Sigmoid colon (tissue), 7 donors: ENCODE measurements around the gene ZC3HAV1. TPM values are rescaled to one million over a fixed set of nuclear protein-coding genes. Genes with fewer than 3 reads are reported as not detected.

Experiments
- DNase-seq: peaks from one replicate; pipeline ENCODE4 v3.0.0-alpha.2; 2019
- H3K27ac ChIP-seq, 4 donors: fragments of 200-600 bp; sonication (generic); one replicate each; pipeline ENCODE4 v1.5.1; 2016 to 2019; ENCODE audit warnings: mild to moderate bottlenecking in 1 of 4
- H3K27me3 ChIP-seq, 3 donors: fragments of 200-600 bp; sonication (generic); one replicate each; pipeline ENCODE4 v1.5.1; 2019; ENCODE audit warnings: mild to moderate bottlenecking in 1 of 3
- H3K36me3 ChIP-seq, 4 donors: fragments of 200-600 bp; sonication (generic); one replicate each; pipeline ENCODE4 v1.5.1; 2016 to 2019
- H3K4me1 ChIP-seq, 4 donors: fragments of 200-600 bp; sonication (generic); one replicate each; pipeline ENCODE4 v1.5.1; 2017 to 2019
- H3K4me3 ChIP-seq, 4 donors: fragments of 200-600 bp; sonication (generic); one replicate each; pipeline ENCODE4 v1.5.1; 2017 to 2019; ENCODE audit warnings: mild to moderate bottlenecking in 2 of 4, moderate library complexity in 1 of 4
- H3K9me3 ChIP-seq, 4 donors: fragments of 200-600 bp in 3 of 4; sonication (generic) in 3 of 4; one replicate each; pipeline versions ENCODE4 v1.5.1 to v1.6.1; 2013 to 2019
- EP300 ChIP-seq, 4 donors: sonication (generic); formaldehyde crosslinking; IDR thresholded peaks; one replicate each; pipeline ENCODE4 v1.6.1; 2017; ENCODE audit warnings: antibody characterized with exemption in 4 of 4
- POLR2A ChIP-seq, 2 donors: fragments of 450-650 bp; IDR thresholded peaks; one replicate each; pipeline ENCODE4 v1.6.1; 2016; ENCODE audit warnings: antibody characterized with exemption in 2 of 2, mild to moderate bottlenecking in 2 of 2, moderate library complexity in 2 of 2
- POLR2AphosphoS5 ChIP-seq, 4 donors: sonication (generic); formaldehyde crosslinking; IDR thresholded peaks; one replicate each; pipeline ENCODE4 v1.6.1; 2017; ENCODE audit warnings: antibody characterized with exemption in 4 of 4
- WGBS, 2 donors: extraction: QIAGEN DNeasy Blood & Tissue Kit; methylation state at CpG; one replicate each; pipeline ENCODE4 v1.1.7; 2013; 5-methylcytosine and 5-hydroxymethylcytosine counted together
- intact Hi-C: fragments of 100-400 bp; cut with DNase I; formaldehyde crosslinking; loops from one replicate; pipeline ENCODE4 v1.15.1; 2023
- polyA plus RNA-seq, 3 donors: library from polyadenylated mRNA; stranded (reverse); fragments of 200-250 nt; gene quantifications; one replicate each; pipeline ENCODE4 v1.2.3, GENCODE V29; 2013
- total RNA-seq, 4 donors: library from RNA; depleted of rRNA; stranded (reverse); fragments of >200 nt; gene quantifications; one replicate each; pipeline ENCODE4 v1.1.0, GENCODE V29; 2016
- TF ChIP-seq, protein P1 (sequence below), 4 experiments: fragments of 450-650 bp in 3 of 4; fragments of 200-600 bp in 1 of 4; IDR thresholded peaks; one replicate each; pipeline ENCODE4 v1.5.1; 2016 to 2019; ENCODE audit warnings: antibody characterized with exemption in 4 of 4, mild to moderate bottlenecking in 3 of 4, moderate library complexity in 2 of 4
- donor health status: healthy with polysubstance abuse.
- donor health status: Bipolar disorder and iron deficiency.
- donor health status: healthy.

The ZC3HAV1 gene
- total and polyA plus RNA-seq, 7 donors, result 4.2 to 29.1 (median 23.4) TPM

DNA sequence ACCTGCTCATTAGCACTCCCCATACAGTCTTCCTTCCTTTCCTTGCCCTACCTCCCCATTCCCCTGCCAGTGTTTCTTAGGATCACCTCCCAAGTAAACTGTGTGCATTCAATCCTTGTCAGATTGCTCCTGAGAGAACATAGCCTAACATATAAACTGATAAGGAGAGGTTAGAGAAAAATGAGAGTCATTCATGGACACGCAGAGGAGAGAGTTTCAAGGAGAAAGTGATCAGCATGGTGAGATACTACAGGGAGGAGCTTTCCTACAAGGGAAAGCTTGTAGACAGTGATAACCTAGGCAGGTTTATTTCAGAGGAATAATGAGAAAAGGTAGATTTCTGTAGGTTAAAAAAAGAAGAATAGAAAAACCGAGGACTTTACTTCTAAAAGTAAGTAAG is 70.8 kb downstream of the ZC3HAV1 start:
- H3K9me3 ChIP-seq, result no peaks in the 10 kb centered on the region
- H3K4me1 ChIP-seq, result peaks cover 0 to 20% (median 13%) of the 10 kb centered on the region in 4 donors
- intact Hi-C loops, result no loop called here
- no peak for TF ChIP-seq POLR2AphosphoS5 (IDR thresholded peaks at IDR 0.05)
- TF ChIP-seq POLR2A (IDR thresholded peaks at IDR 0.05), result no peak
- TF ChIP-seq, protein P1, sequence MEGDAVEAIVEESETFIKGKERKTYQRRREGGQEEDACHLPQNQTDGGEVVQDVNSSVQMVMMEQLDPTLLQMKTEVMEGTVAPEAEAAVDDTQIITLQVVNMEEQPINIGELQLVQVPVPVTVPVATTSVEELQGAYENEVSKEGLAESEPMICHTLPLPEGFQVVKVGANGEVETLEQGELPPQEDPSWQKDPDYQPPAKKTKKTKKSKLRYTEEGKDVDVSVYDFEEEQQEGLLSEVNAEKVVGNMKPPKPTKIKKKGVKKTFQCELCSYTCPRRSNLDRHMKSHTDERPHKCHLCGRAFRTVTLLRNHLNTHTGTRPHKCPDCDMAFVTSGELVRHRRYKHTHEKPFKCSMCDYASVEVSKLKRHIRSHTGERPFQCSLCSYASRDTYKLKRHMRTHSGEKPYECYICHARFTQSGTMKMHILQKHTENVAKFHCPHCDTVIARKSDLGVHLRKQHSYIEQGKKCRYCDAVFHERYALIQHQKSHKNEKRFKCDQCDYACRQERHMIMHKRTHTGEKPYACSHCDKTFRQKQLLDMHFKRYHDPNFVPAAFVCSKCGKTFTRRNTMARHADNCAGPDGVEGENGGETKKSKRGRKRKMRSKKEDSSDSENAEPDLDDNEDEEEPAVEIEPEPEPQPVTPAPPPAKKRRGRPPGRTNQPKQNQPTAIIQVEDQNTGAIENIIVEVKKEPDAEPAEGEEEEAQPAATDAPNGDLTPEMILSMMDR (IDR thresholded peaks at IDR 0.05), result no peak
- TF ChIP-seq EP300 (IDR thresholded peaks at IDR 0.05), result no peak
- H3K36me3 ChIP-seq, result peaks cover 0 to 3% (median 0%) of the 10 kb centered on the region in 4 donors
- 65 to 87% methylated on average over 2 of the region's 2 CpGs for WGBS, 2 donors
- no peak for DNase-seq
- H3K4me3 ChIP-seq, result no peak overlapping the region
- no peak overlapping the region for H3K27ac ChIP-seq
- H3K27me3 ChIP-seq, result no peaks in the 10 kb centered on the region

DNA sequence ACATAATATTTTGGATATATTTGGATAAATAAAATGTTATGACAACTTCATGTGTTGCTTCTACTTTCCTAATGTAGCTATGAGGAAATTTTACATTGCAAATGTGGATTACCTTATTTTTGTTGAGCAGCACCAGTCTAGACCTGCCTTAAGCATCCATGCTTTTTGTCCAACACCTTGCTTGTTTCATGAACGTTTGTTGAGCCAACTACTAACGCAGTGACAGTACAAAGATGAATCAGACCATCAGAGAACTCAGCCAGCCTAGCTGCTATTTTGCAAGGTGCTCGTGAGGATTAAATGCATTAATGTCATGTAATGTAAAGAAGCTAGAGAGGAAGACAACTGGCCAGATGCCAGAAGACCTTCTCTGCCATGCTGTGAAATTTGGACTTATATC is 72.6 kb downstream of the ZC3HAV1 start:
- H3K9me3 ChIP-seq, result no peaks in the 10 kb centered on the region

DNA sequence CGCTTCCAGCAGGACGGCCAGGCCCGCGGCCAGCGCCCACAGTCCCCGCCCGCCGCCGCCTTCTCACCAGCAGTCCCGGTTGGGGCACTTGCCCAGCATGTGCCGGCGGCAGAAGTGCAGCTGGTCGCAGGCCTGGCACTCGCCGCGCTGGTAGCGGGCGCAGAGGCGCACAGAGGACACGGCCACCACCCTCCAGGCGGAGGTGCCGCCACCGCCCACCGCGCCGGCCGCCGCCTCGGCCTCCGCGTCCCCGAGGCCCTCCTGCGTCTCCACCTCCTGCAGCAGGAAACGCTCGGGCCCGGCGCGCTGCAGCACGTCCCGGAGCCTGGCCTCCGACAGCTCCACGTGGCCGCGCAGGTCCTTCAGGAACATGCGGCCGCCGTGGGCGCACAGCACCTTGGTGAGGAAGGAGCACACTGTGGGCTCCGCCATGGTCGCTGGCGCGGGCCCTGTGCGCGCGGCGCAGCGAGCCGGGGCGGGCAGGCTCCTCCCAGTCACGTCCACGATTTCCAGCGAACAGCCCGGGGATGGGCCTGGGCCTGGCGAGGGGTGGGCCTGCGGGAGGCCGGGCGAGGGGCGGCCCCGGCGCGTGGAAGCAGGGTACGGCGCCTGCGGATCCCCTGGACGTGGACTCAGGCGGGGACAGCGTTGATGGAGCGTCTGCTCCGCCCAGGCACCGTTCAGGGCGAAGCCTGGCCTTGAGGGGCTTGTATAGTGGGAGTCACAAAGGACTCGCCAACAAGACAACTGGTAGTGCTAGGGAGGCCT is 73.8 kb downstream of the ZC3HAV1 start, which contains the start of gene ZC3HAV1L:
TSS of gene ZC3HAV1L (minus strand) at position 457 of the 768 bp plus-strand sequence. CDS start at position 432, 25 bp downstream.
- 2% methylated on average over 82 of the region's 82 CpGs for WGBS, 2 donors
- intact Hi-C loops, result no loop called here
- TF ChIP-seq EP300 (IDR thresholded peaks at IDR 0.05) (no peak), POLR2AphosphoS5 (IDR thresholded peaks at IDR 0.05) (peak in 2 of 4 donors; percentile 22 to 58)
- peak within 1 kb of the TSS; percentile 70 to 93 (median 92) for H3K4me3 ChIP-seq
- peak within 1 kb of the TSS; percentile 74 to 79 (median 76) for H3K27ac ChIP-seq
- H3K4me1 ChIP-seq, result peaks cover 0 to 21% (median 13%) of the 10 kb centered on the region in 4 donors
- no peaks in the 10 kb centered on the region for H3K27me3 ChIP-seq
- peaks cover 0 to 28% (median 0%) of the 10 kb centered on the region in 4 donors for H3K36me3 ChIP-seq
- peak; percentile 77 for DNase-seq
- no peaks in the 10 kb centered on the region for H3K9me3 ChIP-seq

More for the DNA sequence above, 72.6 kb downstream of the ZC3HAV1 start:
- WGBS, 2 donors, result 80 to 88% methylated on average over 3 of the region's 3 CpGs
- Histone ChIP-seq H3K27me3 (no peaks in the 10 kb centered on the region), H3K36me3 (peaks cover 0 to 17% (median 0%) of the 10 kb centered on the region in 4 donors), H3K4me3 (no peak overlapping the region), H3K27ac (no peak overlapping the region), H3K4me1 (peaks cover 0 to 21% (median 13%) of the 10 kb centered on the region in 4 donors)
- intact Hi-C loops, result no loop called here
- DNase-seq, result no peak
- no peak for TF ChIP-seq POLR2AphosphoS5 (IDR thresholded peaks at IDR 0.05)
- TF ChIP-seq, protein P1 (IDR thresholded peaks at IDR 0.05), result no peak
- no peak for TF ChIP-seq POLR2A (IDR thresholded peaks at IDR 0.05)
- TF ChIP-seq EP300 (IDR thresholded peaks at IDR 0.05), result no peak

DNA sequence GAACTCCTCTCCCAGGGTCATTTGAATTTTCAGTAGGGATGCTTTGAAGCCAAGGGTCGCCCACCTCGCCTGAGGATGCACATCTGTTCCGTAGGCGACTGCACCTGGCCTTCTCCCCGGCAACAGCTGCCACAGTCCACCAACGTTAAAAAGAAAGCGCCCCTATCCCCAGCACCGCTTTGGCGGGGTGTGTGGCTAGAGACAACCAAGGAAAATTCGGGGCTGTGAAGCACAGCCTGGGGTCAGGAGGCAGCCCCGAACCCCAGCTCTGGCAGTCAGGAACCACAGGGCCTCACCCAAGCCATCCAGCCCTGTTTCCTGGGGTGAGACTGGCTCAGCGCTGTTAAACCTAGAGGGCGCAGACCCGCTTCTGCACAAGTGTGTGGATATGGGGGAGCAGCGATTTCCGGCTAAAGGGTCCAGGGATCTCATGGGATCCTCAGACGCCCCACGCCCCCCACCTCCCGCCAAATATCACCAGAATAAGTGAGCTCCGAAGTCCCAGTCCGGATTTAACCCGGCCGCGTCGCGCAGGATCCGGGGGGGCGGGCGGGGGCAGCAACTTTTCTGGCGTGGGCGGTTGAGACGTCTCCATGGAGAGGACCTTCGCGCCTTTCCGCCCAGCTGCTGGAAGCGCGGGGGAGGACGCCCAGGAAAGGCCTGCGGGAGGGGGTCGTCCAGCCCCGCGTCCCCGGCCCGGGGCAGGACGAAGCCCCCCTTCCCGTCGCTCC is 74.5 kb downstream of the ZC3HAV1 start:
- Histone ChIP-seq H3K4me3 (peak overlapping the region; percentile 70 to 93 (median 92)), H3K27ac (peak overlapping the region; percentile 74 to 79 (median 76)), H3K4me1 (peaks cover 0 to 21% (median 13%) of the 10 kb centered on the region in 4 donors), H3K9me3 (no peaks in the 10 kb centered on the region), H3K36me3 (peaks cover 0 to 33% (median 0%) of the 10 kb centered on the region in 4 donors), H3K27me3 (no peaks in the 10 kb centered on the region)
- WGBS, 2 donors, result 8 to 9% methylated on average over 47 of the region's 47 CpGs
- TF ChIP-seq EP300 (IDR thresholded peaks at IDR 0.05) (no peak), POLR2AphosphoS5 (IDR thresholded peaks at IDR 0.05) (no peak), POLR2A (IDR thresholded peaks at IDR 0.05) (no peak)
- TF ChIP-seq, protein P1 (IDR thresholded peaks at IDR 0.05), result no peak
- DNase-seq, result peak; percentile 64
- intact Hi-C loops, result no loop called here

DNA sequence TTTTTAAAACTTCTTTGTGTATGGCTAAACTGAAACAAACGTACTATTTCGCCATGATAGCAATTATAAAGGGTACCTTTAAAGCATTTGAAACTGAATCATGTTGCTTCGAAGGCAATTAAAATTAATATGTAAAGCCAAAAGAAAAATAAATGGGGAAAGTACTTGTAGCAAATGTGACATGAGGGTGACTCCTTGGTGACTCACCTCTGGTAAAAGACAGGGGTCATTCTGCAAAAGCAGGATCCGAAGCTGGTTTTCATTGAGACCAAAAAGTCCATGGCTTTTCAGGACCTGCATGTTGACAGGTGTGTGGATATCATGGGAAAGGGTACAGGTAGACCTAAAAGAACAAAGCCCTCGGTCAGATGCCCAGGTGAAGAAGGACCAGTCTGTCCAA is 75.2 kb downstream of the ZC3HAV1 start:
- no peak for DNase-seq
- H3K4me3 ChIP-seq, result peak overlapping the region in 1 of 4 donors; percentile 93
- H3K27ac ChIP-seq, result no peak overlapping the region
- intact Hi-C loops, result no loop called here
- peaks cover 0 to 21% (median 13%) of the 10 kb centered on the region in 4 donors for H3K4me1 ChIP-seq
- WGBS, 2 donors, result 91 to 93% methylated on average over 5 of the region's 5 CpGs
- peaks cover 0 to 33% (median 0%) of the 10 kb centered on the region in 4 donors for H3K36me3 ChIP-seq
- no peaks in the 10 kb centered on the region for H3K9me3 ChIP-seq
- H3K27me3 ChIP-seq, result no peaks in the 10 kb centered on the region
- TF ChIP-seq POLR2AphosphoS5 (IDR thresholded peaks at IDR 0.05), result no peak
- TF ChIP-seq POLR2A (IDR thresholded peaks at IDR 0.05), result no peak
- no peak for TF ChIP-seq EP300 (IDR thresholded peaks at IDR 0.05)
- TF ChIP-seq, protein P1 (IDR thresholded peaks at IDR 0.05), result no peak
